Medulla oblongata (tissue), 1 donor: ENCODE measurements around the gene MYNN.
"Not testable (repeated sequence)": the region's sequence is repeated elsewhere in the genome, so short reads cannot be mapped to it uniquely, and the experiment has no call there.

Source experiments
- DNase-seq: peaks from one replicate; pipeline ENCODE4 v3.0.0-alpha.2; 2015; ENCODE audit errors: extremely low spot score

Gene MYNN

DNA sequence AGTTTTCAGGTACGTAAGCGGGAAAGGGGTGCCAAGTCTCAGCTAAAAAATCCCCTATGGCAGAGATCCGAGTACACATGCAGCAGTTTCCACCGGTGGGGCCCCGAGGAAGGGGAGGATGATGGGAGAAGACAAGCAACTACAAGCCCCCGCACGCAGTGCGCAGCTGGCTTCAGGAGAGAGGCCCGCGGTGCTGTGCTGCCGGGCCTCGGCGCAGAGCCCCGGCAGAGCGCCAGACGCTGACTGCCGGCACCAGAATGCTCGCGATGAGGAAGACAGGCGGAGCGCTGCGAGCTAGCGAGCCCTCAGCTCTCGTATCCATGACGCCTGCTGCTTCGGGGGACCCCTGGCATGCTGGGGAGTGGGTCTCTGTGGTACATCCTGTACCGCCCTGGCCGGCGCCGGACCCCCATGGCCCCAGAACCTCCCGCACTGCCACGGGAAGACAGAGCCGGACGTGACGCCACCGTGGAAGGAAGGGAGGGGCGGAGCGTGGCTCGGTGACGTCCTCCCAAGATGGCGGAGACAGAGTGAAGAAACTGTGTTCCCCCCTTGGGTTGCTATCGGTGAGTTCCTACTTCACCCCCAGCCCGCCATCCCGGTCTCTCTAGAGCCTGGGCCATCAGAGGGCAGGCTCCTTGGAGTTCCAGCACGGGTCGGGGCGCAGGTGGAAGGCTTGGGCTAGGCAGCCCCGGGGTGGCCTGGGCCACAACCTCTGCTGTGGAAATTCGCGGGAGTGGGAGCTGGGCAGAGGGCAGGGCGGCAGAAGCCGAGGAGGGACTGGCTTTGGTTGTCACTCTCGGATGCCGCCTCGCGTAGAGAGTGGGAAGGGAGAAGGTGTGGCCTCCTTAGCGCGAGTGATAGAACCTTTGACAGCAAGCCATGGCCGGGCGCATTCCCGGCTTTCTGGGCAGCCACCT is at the start of gene MYNN:
MYNN (plus strand) TSS at position 500 of the 920 bp plus-strand sequence. CDS start 900 bp downstream, outside the sequence.
- peak; percentile 96 for DNase-seq

DNA sequence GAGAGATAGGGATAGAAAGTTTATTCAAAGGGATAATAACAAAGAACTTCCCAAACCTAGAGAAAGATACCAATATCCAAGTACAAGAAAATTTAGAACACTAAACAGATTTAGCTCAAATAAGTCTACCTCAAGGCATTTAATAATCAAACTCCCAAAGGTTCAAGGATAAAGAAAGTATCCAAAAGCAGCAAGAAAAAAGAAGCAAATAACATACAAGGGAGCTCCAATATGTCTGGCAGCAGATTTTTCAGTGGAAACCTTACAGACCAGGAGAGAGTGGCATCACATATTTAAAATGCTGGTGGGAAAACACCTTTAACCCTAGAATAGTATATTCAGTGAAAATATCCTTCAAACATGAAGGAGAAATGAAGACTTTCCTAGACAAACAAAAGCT is 41.3 kb upstream of the MYNN start:
- DNase-seq, result not testable (repeated sequence)

DNA sequence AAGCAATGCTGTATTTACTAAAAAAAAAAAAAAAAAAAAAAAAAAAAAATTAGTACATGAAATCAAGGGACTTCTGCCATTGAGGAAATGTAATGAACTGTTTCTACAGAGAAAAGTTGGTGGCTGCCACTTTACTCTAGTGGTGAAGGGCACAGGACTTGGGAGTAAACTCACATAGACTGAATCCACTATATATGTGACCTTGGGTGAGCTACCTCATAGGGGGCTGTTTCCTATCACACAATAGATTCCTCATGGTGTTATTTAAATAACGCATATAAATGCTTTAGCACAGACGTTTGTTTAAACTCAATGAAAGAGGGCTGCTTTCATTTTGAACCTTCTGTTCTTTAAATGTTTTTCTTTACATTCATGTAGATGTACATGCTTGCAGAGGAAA is 34.1 kb upstream of the MYNN start:
- no peak for DNase-seq

DNA sequence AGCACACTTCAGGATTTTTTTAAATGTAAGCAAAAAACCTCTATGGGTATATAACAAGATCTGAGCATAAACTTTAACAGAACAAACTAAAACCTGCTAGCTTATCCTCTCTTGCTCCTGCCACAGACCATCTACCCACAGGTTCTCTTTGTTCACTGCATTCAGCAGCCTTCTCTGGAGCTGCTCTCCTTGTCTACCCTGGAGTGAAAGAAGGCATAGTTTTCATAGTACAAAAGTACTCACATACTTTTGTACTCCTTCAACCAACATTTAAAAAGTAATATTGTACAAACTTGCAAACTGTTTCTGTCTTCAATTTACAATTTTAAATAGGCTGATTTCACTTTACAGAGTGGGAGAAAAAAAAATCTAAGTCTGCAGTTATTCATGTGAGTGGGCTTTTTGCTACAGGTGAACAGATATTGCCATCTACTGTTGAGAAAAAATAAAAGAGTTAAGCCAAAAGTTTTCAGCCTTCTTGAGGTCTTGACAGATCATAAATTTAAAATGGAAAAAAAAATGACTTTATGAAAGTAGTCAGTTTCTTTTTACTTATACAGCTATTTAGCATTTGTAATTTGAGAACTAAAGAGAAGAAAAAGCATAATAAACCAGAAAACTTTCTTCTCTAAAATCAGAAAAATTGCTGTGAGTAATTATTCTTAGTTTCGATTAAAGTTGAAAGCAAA is 28.7 kb upstream of the MYNN start:
- DNase-seq, result no peak

DNA sequence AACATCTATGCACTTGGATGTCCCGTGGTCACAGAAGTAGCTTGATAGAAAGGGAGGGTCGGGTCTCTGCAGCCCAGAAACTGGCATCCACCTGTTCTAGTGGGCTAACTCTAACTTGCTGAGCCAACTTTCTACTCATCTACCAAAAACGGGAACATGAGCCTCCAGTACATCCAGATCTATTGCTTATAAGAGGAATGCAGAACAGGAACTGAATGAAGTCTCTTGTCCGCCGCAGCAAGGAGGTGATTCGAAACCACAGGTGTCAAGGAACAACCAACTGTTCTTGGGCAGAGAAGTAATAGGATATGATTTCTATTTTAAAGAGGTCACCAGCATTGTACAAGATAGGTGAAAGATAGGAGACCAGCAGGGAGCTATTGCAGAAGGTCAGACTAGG is 26.3 kb upstream of the MYNN start:
- no peak for DNase-seq

DNA sequence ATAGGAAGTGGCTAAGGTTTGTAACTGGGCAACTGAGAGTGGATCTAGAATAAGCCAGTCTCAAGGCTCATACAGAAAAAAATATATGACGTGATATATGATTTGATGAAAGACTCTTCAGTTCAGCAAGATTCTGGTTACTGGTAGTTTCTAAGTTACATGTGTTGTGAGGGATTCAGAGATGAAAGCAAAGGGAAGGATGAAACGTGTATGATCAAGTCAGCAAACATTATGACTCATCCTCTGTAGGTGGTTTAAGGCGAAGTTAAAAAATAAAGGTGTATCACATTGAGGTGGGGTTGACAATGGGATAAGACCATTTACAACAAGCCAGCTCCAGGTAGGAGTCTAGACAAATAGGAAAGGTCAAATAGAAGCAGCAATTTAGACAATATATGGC is 24.5 kb upstream of the MYNN start:
- DNase-seq, result no peak

DNA sequence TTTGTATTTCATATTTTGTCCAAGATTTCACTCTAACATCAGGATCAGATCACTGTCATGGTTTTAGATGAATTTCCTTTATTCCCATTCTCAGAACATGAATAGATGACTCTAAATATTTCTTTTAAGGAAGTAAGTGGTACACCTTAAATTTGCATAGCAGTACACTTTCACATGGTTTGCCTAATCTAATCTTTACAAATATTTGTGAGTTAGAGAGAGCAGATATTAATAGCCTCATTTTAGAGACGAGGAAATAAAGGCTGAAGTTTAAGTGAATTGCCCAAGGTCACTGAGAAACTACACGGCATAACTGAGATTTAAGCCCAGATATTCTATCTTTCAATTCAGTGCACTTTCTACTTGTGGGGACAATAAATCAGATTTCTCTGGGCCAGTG is 22.5 kb upstream of the MYNN start:
- no peak for DNase-seq

DNA sequence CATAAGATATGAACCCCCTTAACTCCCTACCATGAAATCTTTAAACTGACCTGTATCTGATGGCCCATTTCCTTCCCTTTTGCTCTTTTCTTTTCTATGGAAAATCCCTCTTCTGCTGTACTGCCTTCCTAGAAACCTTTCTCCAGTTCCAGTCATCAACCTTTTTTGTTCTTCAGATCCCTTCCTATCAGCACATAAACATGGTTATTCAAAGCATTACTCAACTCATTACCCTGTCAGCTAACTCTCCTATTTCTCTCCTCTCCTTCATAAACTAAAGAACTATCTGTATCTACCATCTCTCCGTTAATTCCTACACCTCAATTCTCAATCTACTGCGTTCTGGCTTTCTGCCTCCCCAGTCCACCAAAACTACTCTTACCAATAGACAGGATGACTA is 21.3 kb upstream of the MYNN start:
- no peak for DNase-seq

- DNase-seq, result no peak
Observed at GRCh38 chr3:169754711-169755110, 18.5 kb upstream of the MYNN start.

GRCh38 chr3:169755488-169755887 is 17.7 kb upstream of the MYNN start:
- no peak for DNase-seq

DNA sequence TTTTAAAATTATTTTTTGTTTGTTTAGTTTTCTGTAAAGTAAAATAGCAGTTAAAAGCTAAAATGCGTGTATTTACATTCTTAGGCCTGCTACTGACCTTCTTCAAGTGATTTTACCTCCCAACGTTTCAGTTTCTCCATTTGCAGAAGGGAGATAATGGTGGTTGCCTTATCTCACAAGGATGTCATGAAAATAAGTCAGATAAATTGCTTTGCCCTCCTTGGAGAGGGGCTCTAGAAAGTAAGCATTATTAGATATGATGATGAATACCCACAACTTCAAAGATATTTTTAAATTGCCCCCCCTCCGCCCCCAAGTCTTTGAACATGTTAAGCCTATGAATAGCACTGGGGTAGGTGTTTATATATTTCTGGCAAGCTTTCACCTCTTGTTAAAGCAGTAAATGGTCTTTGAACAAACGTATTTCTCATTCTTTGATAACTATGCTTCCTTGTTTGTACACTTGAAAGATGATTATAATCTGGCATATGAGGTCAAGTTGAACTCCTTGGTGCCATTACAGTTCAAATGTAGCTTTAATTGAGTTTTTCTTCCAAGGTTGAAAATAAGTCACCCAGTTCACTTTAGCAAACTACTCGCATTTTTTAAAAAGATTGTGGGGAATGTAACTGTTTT is 14.7 kb upstream of the MYNN start:
- DNase-seq, result no peak

DNA sequence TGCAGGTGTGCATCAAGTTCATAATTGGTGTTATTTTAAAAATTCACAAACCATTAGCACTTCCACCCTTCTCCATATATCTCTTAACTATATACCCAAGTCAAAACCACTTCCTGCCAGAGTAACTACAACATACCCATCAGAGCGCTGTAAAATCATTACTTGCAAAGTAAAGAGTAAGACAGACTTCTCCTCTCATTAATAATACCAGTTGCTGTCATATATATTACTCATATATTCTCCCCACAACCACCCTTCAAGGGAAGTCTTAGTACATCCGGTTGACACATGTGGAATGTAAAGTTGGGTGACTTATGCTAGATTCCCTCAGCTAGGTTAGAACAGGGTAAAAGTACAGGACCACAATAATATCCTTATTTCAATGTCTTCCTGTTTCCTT is 13.9 kb upstream of the MYNN start:
- DNase-seq, result no peak

- no peak for DNase-seq
Observed at GRCh38 chr3:169760479-169760878, 12.7 kb upstream of the MYNN start.

- peak; percentile 81 for DNase-seq
Observed at GRCh38 chr3:169764312-169764881, 8.8 kb upstream of the MYNN start.

DNA sequence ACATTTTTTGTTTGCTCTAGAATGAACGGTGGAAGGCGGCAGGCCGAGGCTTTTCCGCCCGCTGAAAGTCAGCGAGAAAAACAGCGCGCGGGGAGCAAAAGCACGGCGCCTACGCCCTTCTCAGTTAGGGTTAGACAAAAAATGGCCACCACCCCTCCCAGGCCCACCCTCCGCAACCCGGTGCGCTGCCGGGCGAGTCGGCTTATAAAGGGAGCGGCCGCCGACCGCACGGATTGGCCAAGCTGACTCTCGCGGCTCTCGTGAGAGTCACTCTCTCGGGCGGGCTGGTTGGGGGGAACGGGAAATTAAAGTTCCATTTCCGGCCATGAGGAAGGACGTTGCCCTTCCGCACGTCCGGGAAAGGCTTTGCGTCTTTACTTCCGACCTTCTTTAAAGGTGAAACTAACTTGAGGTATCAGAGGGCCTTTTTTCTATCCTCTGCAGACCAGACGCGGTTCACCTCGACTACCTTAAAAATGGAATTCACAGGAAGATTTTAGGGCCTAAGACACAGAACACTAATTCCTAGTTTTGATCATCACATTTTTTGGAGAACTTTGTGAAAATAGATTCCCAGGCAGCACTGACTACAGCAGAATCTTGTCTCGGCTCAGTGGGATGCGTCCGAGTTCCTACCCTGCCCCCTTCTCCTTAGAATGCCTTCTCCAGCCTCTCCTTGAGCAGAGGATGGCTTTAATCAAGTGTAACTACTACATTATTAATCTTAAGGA is 8.1 kb upstream of the MYNN start, which contains the start of gene TERC:
TERC (minus strand) TSS at position 179 of the 731 bp plus-strand sequence.
- DNase-seq, result peak; percentile 93

- peak; percentile 78 for DNase-seq
Observed at GRCh38 chr3:169769287-169770181, 3.7 kb upstream of the MYNN start, which contains the start of gene ACTRT3. TSS of gene ACTRT3 (minus strand) at chr3:169769561. CDS start at chr3:169769520, 41 bp downstream.

GRCh38 chr3:169771497-169772304 is 1.5 kb upstream of the MYNN start:
- peak; percentile 95 for DNase-seq

GRCh38 chr3:169772305-169772896 is 795 bp upstream of the MYNN start:
- DNase-seq, result peak; percentile 89

DNA sequence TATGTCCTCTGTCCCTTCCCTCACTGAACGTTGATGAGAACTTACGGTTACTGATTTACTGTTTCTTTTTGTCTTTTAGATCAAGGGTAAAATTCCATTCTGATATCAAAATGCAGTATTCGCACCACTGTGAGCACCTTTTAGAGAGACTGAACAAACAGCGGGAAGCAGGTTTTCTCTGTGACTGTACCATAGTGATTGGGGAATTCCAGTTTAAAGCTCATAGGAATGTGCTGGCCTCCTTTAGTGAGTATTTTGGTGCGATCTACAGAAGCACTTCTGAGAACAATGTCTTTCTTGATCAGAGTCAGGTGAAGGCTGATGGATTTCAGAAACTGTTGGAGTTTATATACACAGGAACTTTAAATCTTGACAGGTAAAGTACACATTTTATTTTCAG is 990 bp downstream of the MYNN start:
- no peak for DNase-seq
